SU-DHL-6 (cell line): ENCODE results near the gene PKM.

Source experiments
- H2AFZ ChIP-seq: fragments of 200-600 bp; sonication (generic); 2 replicates; pipeline ENCODE4 v1.6.1; 2014; ENCODE audit warnings: low read depth, mild to moderate bottlenecking, moderate library complexity, mixed read lengths, antibody characterized with exemption, low read length; ENCODE audit not compliant: severe bottlenecking
- H3F3A ChIP-seq: fragments of 200-600 bp; shearing (Covaris generic); 2 replicates; pipeline ENCODE4 v1.6.0; 2016; ENCODE audit warnings: antibody characterized with exemption, mild to moderate bottlenecking; ENCODE audit not compliant: insufficient read depth
- H3K27ac ChIP-seq: fragments of 200-600 bp; sonication (generic); 2 replicates; pipeline ENCODE4 v1.5.1; 2016; ENCODE audit warnings: low read depth, mild to moderate bottlenecking, low read length, moderate library complexity, mixed read lengths
- H3K27me3 ChIP-seq: fragments of 200-600 bp; sonication (generic), shearing (Covaris generic); 2 replicates; pipeline ENCODE4 v1.6.0; 2014; ENCODE audit warnings: mild to moderate bottlenecking, low read length
- H3K36me3 ChIP-seq: fragments of 200-600 bp; sonication (generic); 2 replicates; pipeline ENCODE4 v1.6.1; 2014; ENCODE audit warnings: mild to moderate bottlenecking, low read length, mixed read lengths
- H3K4me2 ChIP-seq: fragments of 300-600, 200-600 bp; shearing (Covaris generic), sonication (generic); 2 replicates; pipeline ENCODE4 v1.6.0; 2014; ENCODE audit warnings: low read length, low read depth, mild to moderate bottlenecking; ENCODE audit not compliant: poor library complexity, severe bottlenecking
- H3K4me3 ChIP-seq: fragments of 200-600 bp; sonication (generic); 2 replicates; pipeline ENCODE4 v1.5.1; 2014; ENCODE audit warnings: antibody characterized with exemption, low read length, mild to moderate bottlenecking, mixed read lengths; ENCODE audit not compliant: insufficient read depth, poor library complexity, severe bottlenecking
- H3K79me2 ChIP-seq: fragments of 200-600 bp; sonication (generic); 2 replicates; pipeline ENCODE4 v1.6.1; 2014; ENCODE audit warnings: mild to moderate bottlenecking, low read length, moderate library complexity; ENCODE audit not compliant: insufficient read depth
- H3K9ac ChIP-seq: fragments of 200-600 bp; sonication (generic); 2 replicates; pipeline ENCODE4 v1.7.0; 2014; ENCODE audit warnings: mild to moderate bottlenecking, low read length
- H3K9me2 ChIP-seq: fragments of 200-600 bp; sonication (generic); replicated peaks from 2 replicates; pipeline ENCODE4 v1.6.1; 2014; ENCODE audit warnings: low read length; ENCODE audit not compliant: insufficient read depth
- H3K9me3 ChIP-seq: fragments of 200-600 bp; sonication (generic); 2 replicates; pipeline ENCODE4 v1.6.1; 2014; ENCODE audit warnings: low read length, mixed read lengths; ENCODE audit not compliant: insufficient read depth
- H4K20me1 ChIP-seq: fragments of 200-600 bp; sonication (generic); 2 replicates; pipeline ENCODE4 v1.6.1; 2014; ENCODE audit warnings: low read depth, mild to moderate bottlenecking, antibody characterized with exemption, low read length, moderate library complexity, mixed read lengths
- EZH2phosphoT487 ChIP-seq: fragments of 200-600 bp; sonication (generic), shearing (Covaris generic); conservative IDR thresholded peaks from 2 replicates; pipeline ENCODE4 v1.6.1; 2018; ENCODE audit warnings: mild to moderate bottlenecking, antibody characterized with exemption, low read length, moderate library complexity, mixed read lengths
- TF ChIP-seq, protein P1 (sequence below): fragments of 200-600 bp; sonication (generic); IDR thresholded peaks from one replicate; pipeline ENCODE4 v1.5.1; 2017; ENCODE audit warnings: antibody characterized with exemption, mild to moderate bottlenecking, low read length, moderate library complexity; ENCODE audit not compliant: insufficient read depth, poor library complexity, severe bottlenecking

PKM gene

DNA sequence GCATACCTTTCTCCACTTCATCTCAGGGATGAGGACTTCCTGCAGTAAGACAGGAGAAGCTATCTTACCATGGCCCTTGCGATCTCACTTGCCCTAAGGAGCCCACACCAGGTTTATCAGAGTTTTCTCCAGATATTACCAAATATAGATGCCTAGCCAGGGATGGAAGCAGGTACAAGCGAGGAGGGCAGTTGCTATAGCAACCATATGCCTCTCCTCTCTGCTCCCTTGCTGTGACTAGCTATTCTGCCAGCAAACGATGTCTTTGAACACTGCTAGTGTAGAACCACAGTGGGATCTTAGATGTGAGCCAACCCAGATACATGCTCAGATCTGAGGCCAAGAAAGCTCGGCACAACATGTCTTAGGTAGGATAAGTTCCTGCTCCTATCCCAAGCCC is 67.3 kb downstream of the PKM start:
- H3K36me3 ChIP-seq = no peaks in the 10 kb centered on the region
- H3F3A ChIP-seq = no peaks in the 10 kb centered on the region
- no peak overlapping the region for H3K4me3 ChIP-seq
- no peak overlapping the region for H3K4me2 ChIP-seq
- H3K27ac ChIP-seq = no peak overlapping the region
- TF ChIP-seq, protein P1, sequence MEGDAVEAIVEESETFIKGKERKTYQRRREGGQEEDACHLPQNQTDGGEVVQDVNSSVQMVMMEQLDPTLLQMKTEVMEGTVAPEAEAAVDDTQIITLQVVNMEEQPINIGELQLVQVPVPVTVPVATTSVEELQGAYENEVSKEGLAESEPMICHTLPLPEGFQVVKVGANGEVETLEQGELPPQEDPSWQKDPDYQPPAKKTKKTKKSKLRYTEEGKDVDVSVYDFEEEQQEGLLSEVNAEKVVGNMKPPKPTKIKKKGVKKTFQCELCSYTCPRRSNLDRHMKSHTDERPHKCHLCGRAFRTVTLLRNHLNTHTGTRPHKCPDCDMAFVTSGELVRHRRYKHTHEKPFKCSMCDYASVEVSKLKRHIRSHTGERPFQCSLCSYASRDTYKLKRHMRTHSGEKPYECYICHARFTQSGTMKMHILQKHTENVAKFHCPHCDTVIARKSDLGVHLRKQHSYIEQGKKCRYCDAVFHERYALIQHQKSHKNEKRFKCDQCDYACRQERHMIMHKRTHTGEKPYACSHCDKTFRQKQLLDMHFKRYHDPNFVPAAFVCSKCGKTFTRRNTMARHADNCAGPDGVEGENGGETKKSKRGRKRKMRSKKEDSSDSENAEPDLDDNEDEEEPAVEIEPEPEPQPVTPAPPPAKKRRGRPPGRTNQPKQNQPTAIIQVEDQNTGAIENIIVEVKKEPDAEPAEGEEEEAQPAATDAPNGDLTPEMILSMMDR = no peak
- no peak for TF ChIP-seq EZH2phosphoT487
- H3K9ac ChIP-seq = no peak overlapping the region
- no peaks in the 10 kb centered on the region for H3K27me3 ChIP-seq
- H4K20me1 ChIP-seq = no peaks in the 10 kb centered on the region
- no peaks in the 10 kb centered on the region for H3K79me2 ChIP-seq
- H3K9me2 ChIP-seq = no peaks in the 10 kb centered on the region
- H2AFZ ChIP-seq = no peak overlapping the region
- H3K9me3 ChIP-seq = no peaks in the 10 kb centered on the region

DNA sequence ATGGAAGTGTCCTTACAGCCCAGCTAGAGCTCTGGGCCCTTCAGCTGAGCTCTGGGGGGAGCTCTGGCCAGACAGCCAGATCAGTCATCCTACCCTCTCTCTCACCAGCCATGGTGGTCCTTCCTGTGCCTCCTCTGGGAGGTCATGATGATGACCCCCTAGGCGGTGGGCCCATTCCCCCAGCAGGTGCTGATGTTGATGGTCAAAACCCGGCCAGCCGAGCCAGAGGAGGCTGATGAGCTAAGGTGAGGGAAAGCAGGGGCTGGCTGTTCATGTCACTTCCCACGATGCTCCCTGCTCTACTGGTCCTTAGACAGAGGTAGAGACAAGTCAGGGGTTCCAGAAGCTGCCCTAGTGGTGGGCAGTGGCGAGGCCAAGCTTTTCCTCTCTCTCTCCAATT is 68.4 kb downstream of the PKM start:
- H3K27ac ChIP-seq = no peak overlapping the region
- H3K9me3 ChIP-seq = no peaks in the 10 kb centered on the region
- H3K4me3 ChIP-seq = no peak overlapping the region
- no peaks in the 10 kb centered on the region for H3K36me3 ChIP-seq
- no peaks in the 10 kb centered on the region for H3K27me3 ChIP-seq
- no peaks in the 10 kb centered on the region for H3K79me2 ChIP-seq
- no peak overlapping the region for H2AFZ ChIP-seq
- H3F3A ChIP-seq = no peaks in the 10 kb centered on the region
- H3K4me2 ChIP-seq = no peak overlapping the region
- no peak overlapping the region for H3K9ac ChIP-seq
- H3K9me2 ChIP-seq = no peaks in the 10 kb centered on the region
- TF ChIP-seq, protein P1 = no peak
- no peak for TF ChIP-seq EZH2phosphoT487
- H4K20me1 ChIP-seq = no peaks in the 10 kb centered on the region

DNA sequence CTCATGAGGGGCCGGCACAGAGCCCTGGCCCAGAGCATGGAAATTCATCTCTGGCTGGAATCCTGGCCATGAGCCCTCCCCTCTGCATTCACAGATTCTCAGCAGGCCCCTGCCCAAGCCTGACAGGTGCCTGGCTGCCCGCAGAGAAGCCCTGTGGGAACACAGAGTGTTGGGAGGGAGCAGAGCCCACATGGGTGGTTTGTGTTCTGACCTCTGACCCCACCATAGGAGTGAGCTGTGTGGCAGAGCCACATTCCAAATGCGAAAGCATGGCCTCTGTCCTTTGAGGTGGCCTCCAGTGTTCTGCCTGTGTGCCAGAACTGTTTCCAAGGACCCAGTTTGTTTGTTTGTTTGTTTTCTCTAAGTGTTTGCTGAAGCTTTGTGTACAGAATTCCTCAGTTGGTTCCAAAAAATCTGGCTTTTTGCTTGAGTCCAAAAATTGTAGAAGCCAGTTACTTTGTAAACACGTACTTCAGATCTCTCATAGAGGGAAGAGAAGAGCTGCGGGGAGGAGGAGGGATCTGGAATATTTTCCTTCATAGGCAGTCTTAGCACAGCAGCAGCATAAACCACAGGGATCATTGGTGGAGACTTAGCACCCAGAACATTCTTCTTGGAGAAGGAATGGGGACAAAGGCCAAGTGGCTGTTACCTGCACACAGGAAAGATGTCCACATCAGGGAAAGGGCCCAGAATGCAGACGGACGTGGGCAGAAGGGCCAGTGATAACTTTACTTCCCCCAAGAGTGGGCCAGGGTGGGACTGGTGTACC is 69.4 kb downstream of the PKM start:
- Histone ChIP-seq H3K9ac (no peak overlapping the region), H3K27ac (no peak overlapping the region), H3K9me2 (no peaks in the 10 kb centered on the region), H3K4me2 (no peak overlapping the region), H3F3A (no peaks in the 10 kb centered on the region), H4K20me1 (no peaks in the 10 kb centered on the region), H3K79me2 (no peaks in the 10 kb centered on the region), H2AFZ (no peak overlapping the region), H3K27me3 (no peaks in the 10 kb centered on the region), H3K4me3 (no peak overlapping the region), H3K36me3 (no peaks in the 10 kb centered on the region), H3K9me3 (no peaks in the 10 kb centered on the region)
- no peak for TF ChIP-seq EZH2phosphoT487
- TF ChIP-seq, protein P1 = no peak
